ENCODE measurements around the gene TMCO4.
"Not testable (repeated sequence)": the region's sequence is repeated elsewhere in the genome, so short reads cannot be mapped to it uniquely, and the experiment has no call there.

Gene TMCO4

GRCh38 chr1:19635646-19636045, 164.1 kb downstream of the TMCO4 start:
- CTCF ChIA-PET = no interaction called here
- no peak for TF ChIP-seq CTCF (conservative IDR thresholded peaks at IDR 0.05; ENCODE audit: low read depth)
- POLR2A ChIA-PET (ENCODE audit: low non-redundant PET) = no interaction called here
- no peak for DNase-seq (ENCODE audit: low spot score)
- H3K27ac ChIP-seq = peak overlapping the region; percentile 65

- POLR2A ChIA-PET (ENCODE audit: low non-redundant PET); CTCF ChIA-PET; DNase-seq (ENCODE audit: low spot score): not testable (repeated sequence)
- peak overlapping the region; percentile 65 for H3K27ac ChIP-seq
Observed at GRCh38 chr1:19635064-19635463, 164.7 kb downstream of the TMCO4 start.

GRCh38 chr1:19633106-19633505, 166.6 kb downstream of the TMCO4 start:
- POLR2A ChIA-PET (ENCODE audit: low non-redundant PET) = no interaction called here
- TF ChIP-seq CTCF (conservative IDR thresholded peaks at IDR 0.05; ENCODE audit: low read depth) = no peak
- no peak for DNase-seq (ENCODE audit: low spot score)
- no peak overlapping the region for H3K27ac ChIP-seq
- CTCF ChIA-PET = no interaction called here
